A673 (cell line): ENCODE data around the gene UBA5. TPM values are rescaled to one million over a fixed set of nuclear protein-coding genes. Genes with fewer than 3 reads are reported as not detected.

ENCODE experiments used
- BruUV-seq: library from RNA; stranded (reverse); fragments of 400-500 nt; replicated peaks from 2 replicates; lab custom pipeline; 2021; lab: Mats Ljungman, UMichigan
- CTCF ChIA-PET: fragments of 300-600 bp; sonication (Branson Sonifier 250); formaldehyde crosslinking; loops from one replicate; lab custom pipeline; 2022; ENCODE audit warnings: antibody characterized with exemption; lab: Charles Lee
- POLR2A ChIA-PET: fragments of 300-600 bp; sonication (Branson Sonifier 250); formaldehyde crosslinking; loops from one replicate; lab custom pipeline; 2022; ENCODE audit warnings: antibody characterized with exemption; ENCODE audit not compliant: low non-redundant PET; lab: Charles Lee
- DNase-seq: peaks from one replicate; pipeline ENCODE4 v3.0.0-alpha.2; 2015; ENCODE audit warnings: low spot score
- H3K27ac ChIP-seq: fragments of 200-600 bp; sonication (generic); 2 replicates; pipeline ENCODE4 v1.5.1; 2016; ENCODE audit warnings: mixed run types, low read depth, mild to moderate bottlenecking, mixed read lengths, antibody characterized with exemption, low read length; ENCODE audit not compliant: poor library complexity, severe bottlenecking
- H3K27me3 ChIP-seq: fragments of 200-600 bp; sonication (generic); replicated peaks from 2 replicates; pipeline ENCODE4 v1.6.1; 2017; ENCODE audit warnings: mixed run types, low read depth, mild to moderate bottlenecking, mixed read lengths, antibody characterized with exemption, low read length; ENCODE audit not compliant: insufficient read depth, poor library complexity
- H3K36me3 ChIP-seq: fragments of 200-600 bp; sonication (generic); 2 replicates; pipeline ENCODE4 v1.6.1; 2016; ENCODE audit warnings: mixed run types, mild to moderate bottlenecking, mixed read lengths, antibody characterized with exemption, low read length; ENCODE audit not compliant: insufficient read depth, poor library complexity, severe bottlenecking
- H3K4me1 ChIP-seq: fragments of 200-600 bp; sonication (generic); 2 replicates; pipeline ENCODE4 v1.6.1; 2017; ENCODE audit warnings: mixed run types, mild to moderate bottlenecking, mixed read lengths, antibody characterized with exemption, low read length; ENCODE audit not compliant: insufficient read depth, poor library complexity, severe bottlenecking
- H3K4me3 ChIP-seq: fragments of 200-600 bp; sonication (generic); 2 replicates; pipeline ENCODE4 v1.5.1; 2016; ENCODE audit warnings: low read depth, mixed run types, mild to moderate bottlenecking, mixed read lengths, low read length; ENCODE audit not compliant: poor library complexity, severe bottlenecking
- H3K9me3 ChIP-seq: fragments of 200-600 bp; sonication (generic); 2 replicates; pipeline ENCODE4 v1.6.1; 2016; ENCODE audit warnings: mixed run types, low read depth, mild to moderate bottlenecking, mixed read lengths, antibody characterized with exemption, low read length; ENCODE audit not compliant: poor library complexity, severe bottlenecking
- EZH2 ChIP-seq: fragments of 200-600 bp; sonication (generic); IDR thresholded peaks from 2 replicates; pipeline ENCODE4 v1.6.1; 2017; ENCODE audit warnings: borderline replicate concordance, low read depth, mild to moderate bottlenecking, mixed read lengths, antibody characterized with exemption, low read length; ENCODE audit not compliant: poor library complexity, severe bottlenecking
- intact Hi-C: fragments of 100-400 bp; cut with micrococcal nuclease; formaldehyde crosslinking; loops from one replicate; pipeline ENCODE4 v1.10.0; 2022; ENCODE audit not compliant: unreplicated experiment
- total RNA-seq: library from RNA; stranded (reverse); gene quantifications from 2 replicates; pipeline ENCODE4 v1.2.3, GENCODE V29; 2021
- TF ChIP-seq, protein P1 (sequence below): fragments of 300-800, 200-600 bp; sonication (generic); conservative IDR thresholded peaks from 2 replicates; pipeline ENCODE4 v1.5.1; 2017; ENCODE audit warnings: low read depth, mild to moderate bottlenecking, antibody characterized with exemption, low read length, moderate library complexity, mixed read lengths

The UBA5 gene
- total RNA-seq, 1 experiment from 2014 or later, result 50.0 TPM

- Histone ChIP-seq H3K36me3 (no peaks in the 10 kb centered on the region), H3K27ac (peak overlapping the region; percentile 11), H3K4me1 (peaks cover 4% of the 10 kb centered on the region), H3K9me3 (no peaks in the 10 kb centered on the region), H3K27me3 (no peaks in the 10 kb centered on the region), H3K4me3 (no peak overlapping the region)
- BruUV-seq, result no TSS peak
- TF ChIP-seq, protein P1, sequence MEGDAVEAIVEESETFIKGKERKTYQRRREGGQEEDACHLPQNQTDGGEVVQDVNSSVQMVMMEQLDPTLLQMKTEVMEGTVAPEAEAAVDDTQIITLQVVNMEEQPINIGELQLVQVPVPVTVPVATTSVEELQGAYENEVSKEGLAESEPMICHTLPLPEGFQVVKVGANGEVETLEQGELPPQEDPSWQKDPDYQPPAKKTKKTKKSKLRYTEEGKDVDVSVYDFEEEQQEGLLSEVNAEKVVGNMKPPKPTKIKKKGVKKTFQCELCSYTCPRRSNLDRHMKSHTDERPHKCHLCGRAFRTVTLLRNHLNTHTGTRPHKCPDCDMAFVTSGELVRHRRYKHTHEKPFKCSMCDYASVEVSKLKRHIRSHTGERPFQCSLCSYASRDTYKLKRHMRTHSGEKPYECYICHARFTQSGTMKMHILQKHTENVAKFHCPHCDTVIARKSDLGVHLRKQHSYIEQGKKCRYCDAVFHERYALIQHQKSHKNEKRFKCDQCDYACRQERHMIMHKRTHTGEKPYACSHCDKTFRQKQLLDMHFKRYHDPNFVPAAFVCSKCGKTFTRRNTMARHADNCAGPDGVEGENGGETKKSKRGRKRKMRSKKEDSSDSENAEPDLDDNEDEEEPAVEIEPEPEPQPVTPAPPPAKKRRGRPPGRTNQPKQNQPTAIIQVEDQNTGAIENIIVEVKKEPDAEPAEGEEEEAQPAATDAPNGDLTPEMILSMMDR, result no peak
- TF ChIP-seq EZH2, result no peak
- CTCF ChIA-PET, result no interaction called here
- intact Hi-C loops, result no loop called here
- POLR2A ChIA-PET, result no interaction called here
- DNase-seq, result no peak
These were observed 43.3 kb upstream of the UBA5 start for GRCh38 chr3:132616780-132617179.

GRCh38 chr3:132622148-132622547 is 38.0 kb upstream of the UBA5 start:
- CTCF ChIA-PET, result no interaction called here
- TF ChIP-seq, protein P1, result no peak
- TF ChIP-seq EZH2, result no peak
- no TSS peak for BruUV-seq

DNA sequence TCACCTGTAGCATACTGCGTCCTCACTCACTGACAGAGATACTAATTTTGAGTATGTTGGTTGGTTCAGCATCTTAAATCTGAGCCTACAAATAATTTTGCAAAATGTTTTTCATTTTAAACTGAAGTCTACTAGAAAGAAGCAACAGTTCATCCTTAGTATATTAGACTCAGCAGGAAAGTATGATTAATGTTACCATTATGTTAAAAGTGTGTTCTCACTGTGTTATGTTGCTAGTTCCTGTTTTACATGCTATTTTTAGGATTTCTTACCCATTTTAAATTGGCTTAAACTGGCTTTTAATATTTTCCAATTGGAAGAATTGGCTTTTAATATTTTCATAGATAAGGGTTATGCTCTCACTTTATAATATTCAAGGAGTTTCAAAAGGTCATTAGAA is 37.4 kb upstream of the UBA5 start:
- H3K9me3 ChIP-seq, result no peaks in the 10 kb centered on the region
- H3K27me3 ChIP-seq, result no peaks in the 10 kb centered on the region
- POLR2A ChIA-PET, result no interaction called here
- peaks cover 7% of the 10 kb centered on the region for H3K36me3 ChIP-seq
- intact Hi-C loops, result no loop called here
- CTCF ChIA-PET, result no interaction called here
- peaks cover 28% of the 10 kb centered on the region for H3K4me1 ChIP-seq
- H3K27ac ChIP-seq, result peak overlapping the region; percentile 19
- no peak for TF ChIP-seq EZH2
- TF ChIP-seq, protein P1, result no peak
- H3K4me3 ChIP-seq, result no peak overlapping the region
- BruUV-seq, result no TSS peak
- no peak for DNase-seq

More at GRCh38 chr3:132622148-132622547, 38.0 kb upstream of the UBA5 start:
- POLR2A ChIA-PET, result no interaction called here
- no peaks in the 10 kb centered on the region for H3K27me3 ChIP-seq
- no peak overlapping the region for H3K4me3 ChIP-seq
- no peak overlapping the region for H3K27ac ChIP-seq
- H3K4me1 ChIP-seq, result peaks cover 28% of the 10 kb centered on the region
- intact Hi-C loops, result no loop called here
- no peaks in the 10 kb centered on the region for H3K9me3 ChIP-seq
- peaks cover 7% of the 10 kb centered on the region for H3K36me3 ChIP-seq
- DNase-seq, result peak; percentile 70
